Trophoblast cell (in vitro differentiated cells and primary cell): ENCODE data around the gene NXPE3.
A peak's percentile ranks its signal among the peaks of the same experiment; 100 is the strongest.
"Not testable (repeated sequence)": the region's sequence is repeated elsewhere in the genome, so short reads cannot be mapped to it uniquely, and the experiment has no call there.

ENCODE experiments used
- DNase-seq, 2 donors: peaks; one replicate each; pipeline ENCODE4 v3.0.0-alpha.2; 2016
- H2AFZ ChIP-seq: 2 replicates; pipeline ENCODE4 v1.6.1; 2013; ENCODE audit warnings: low read length, moderate library complexity, mild to moderate bottlenecking; ENCODE audit not compliant: insufficient read depth, poor library complexity
- H2AK5ac ChIP-seq: 2 replicates; pipeline ENCODE4 v1.6.1; 2013; ENCODE audit warnings: mild to moderate bottlenecking, low read length
- H2BK120ac ChIP-seq: 2 replicates; pipeline ENCODE4 v1.6.1; 2013; ENCODE audit warnings: low read length, mild to moderate bottlenecking, moderate library complexity; ENCODE audit not compliant: insufficient read depth, poor library complexity
- H2BK12ac ChIP-seq: 2 replicates; pipeline ENCODE4 v1.6.1; 2013; ENCODE audit warnings: mild to moderate bottlenecking, low read length, moderate library complexity
- H2BK5ac ChIP-seq: 2 replicates; pipeline ENCODE4 v1.6.1; 2013; ENCODE audit warnings: low read length, low read depth, moderate library complexity, mild to moderate bottlenecking; ENCODE audit not compliant: poor library complexity
- H3K14ac ChIP-seq: 2 replicates; pipeline ENCODE4 v1.6.1; 2013; ENCODE audit warnings: mild to moderate bottlenecking, low read length
- H3K18ac ChIP-seq: 2 replicates; pipeline ENCODE4 v1.6.1; 2013; ENCODE audit warnings: mild to moderate bottlenecking, low read length
- H3K23ac ChIP-seq: 2 replicates; pipeline ENCODE4 v1.6.1; 2013; ENCODE audit warnings: low read length
- H3K27ac ChIP-seq: 2 replicates; pipeline ENCODE4 v1.5.1; 2013; ENCODE audit warnings: low read depth, mild to moderate bottlenecking, inconsistent platforms, low read length, moderate library complexity
- H3K27me3 ChIP-seq: 2 replicates; pipeline ENCODE4 v1.6.1; 2013; ENCODE audit warnings: inconsistent platforms, mild to moderate bottlenecking, low read length, moderate library complexity; ENCODE audit not compliant: insufficient read depth
- H3K36me3 ChIP-seq, 2 experiments: 1 replicate in 1 of 2; 2 replicates in 1 of 2; pipeline ENCODE4 v1.6.1; 2013; ENCODE audit warnings: low read length in 2 of 2, mild to moderate bottlenecking in 2 of 2, moderate library complexity in 1 of 2; ENCODE audit not compliant: insufficient read depth in 2 of 2, control insufficient read depth in 1 of 2
- H3K4ac ChIP-seq: 2 replicates; pipeline ENCODE4 v1.6.1; 2013; ENCODE audit warnings: low read depth, mild to moderate bottlenecking, low read length, moderate library complexity
- H3K4me1 ChIP-seq, 2 experiments: 1 replicate in 1 of 2; 2 replicates in 1 of 2; pipeline ENCODE4 v1.6.1; 2013; ENCODE audit warnings: low read length in 2 of 2, mild to moderate bottlenecking in 2 of 2, moderate library complexity in 1 of 2; ENCODE audit not compliant: insufficient read depth in 2 of 2, control insufficient read depth in 1 of 2
- H3K4me2 ChIP-seq: 2 replicates; pipeline ENCODE4 v1.6.1; 2013; ENCODE audit warnings: inconsistent platforms, mild to moderate bottlenecking, low read length, moderate library complexity
- H3K4me3 ChIP-seq: 2 replicates; pipeline ENCODE4 v1.5.1; 2013; ENCODE audit warnings: mild to moderate bottlenecking, low read depth, low read length, inconsistent platforms
- H3K79me1 ChIP-seq: one replicate; pipeline ENCODE4 v1.6.1; 2013; ENCODE audit warnings: low read length
- H3K79me2 ChIP-seq: 2 replicates; pipeline ENCODE4 v1.6.1; 2013; ENCODE audit warnings: low read length, mild to moderate bottlenecking; ENCODE audit not compliant: control insufficient read depth, insufficient read depth, poor library complexity
- H3K9ac ChIP-seq: 2 replicates; pipeline ENCODE4 v1.6.1; 2013; ENCODE audit warnings: mild to moderate bottlenecking, low read length
- H3K9me3 ChIP-seq: 2 replicates; pipeline ENCODE4 v1.6.1; 2013; ENCODE audit warnings: low read depth, mild to moderate bottlenecking, control low read depth, inconsistent platforms, low read length; ENCODE audit not compliant: insufficient read depth
- H4K12ac ChIP-seq: 2 replicates; pipeline ENCODE4 v1.6.1; 2013; ENCODE audit warnings: low read depth, mild to moderate bottlenecking, low read length, moderate library complexity
- H4K8ac ChIP-seq: 2 replicates; pipeline ENCODE4 v1.6.1; 2013; ENCODE audit warnings: low read depth, mild to moderate bottlenecking, low read length, moderate library complexity
- H4K91ac ChIP-seq: one replicate; pipeline ENCODE4 v1.6.1; 2013; ENCODE audit warnings: low read depth, mild to moderate bottlenecking, low read length, moderate library complexity
- WGBS: extraction: QIAGEN DNeasy Blood & Tissue Kit; methylation state at CpG from one replicate; pipeline ENCODE4 v1.1.7; 2013; ENCODE audit warnings: missing lambda C conversion rate; ENCODE audit not compliant: insufficient read length, insufficient coverage; ENCODE audit errors: extremely low coverage; 5-methylcytosine and 5-hydroxymethylcytosine counted together

The NXPE3 gene

DNA sequence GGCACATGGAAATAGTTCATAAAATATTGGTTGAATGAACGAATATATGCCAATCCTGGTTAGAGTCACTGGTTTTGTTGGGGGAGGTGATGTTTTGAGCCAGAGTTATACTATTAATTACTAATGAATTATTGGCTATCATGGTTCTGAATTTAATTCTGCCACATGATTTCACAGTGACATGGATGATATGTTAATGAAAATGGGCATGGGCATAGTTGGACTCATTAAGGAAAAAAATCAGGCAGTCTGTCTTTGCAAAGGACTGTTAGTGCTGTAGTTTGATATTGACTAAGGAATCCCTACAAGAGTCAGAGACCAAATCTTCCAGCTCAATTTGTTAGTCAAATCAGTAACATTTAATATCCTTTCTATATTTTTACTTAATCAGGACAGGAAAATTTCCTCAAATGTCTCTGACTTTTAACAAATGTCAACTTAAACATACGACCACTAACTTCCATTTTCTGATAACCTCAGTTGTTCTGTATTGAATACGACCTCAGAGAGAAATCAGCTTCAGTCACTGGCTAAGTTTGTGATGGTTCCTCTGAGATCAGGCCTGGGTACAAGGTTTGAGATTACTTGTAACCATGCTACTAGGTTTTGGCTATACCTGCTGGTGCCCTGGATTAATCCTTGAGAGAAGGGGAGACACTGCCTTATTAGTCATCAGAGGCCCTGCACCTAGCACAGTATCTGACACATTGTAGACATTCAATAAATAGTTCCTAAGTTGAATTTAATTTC lies 83.6 kb downstream of the NXPE3 start:
- no CpG with 5 or more reads among the region's 3 CpGs for WGBS
- Histone ChIP-seq H3K4me2 (no peak overlapping the region), H3K27me3 (no peaks in the 10 kb centered on the region)

DNA sequence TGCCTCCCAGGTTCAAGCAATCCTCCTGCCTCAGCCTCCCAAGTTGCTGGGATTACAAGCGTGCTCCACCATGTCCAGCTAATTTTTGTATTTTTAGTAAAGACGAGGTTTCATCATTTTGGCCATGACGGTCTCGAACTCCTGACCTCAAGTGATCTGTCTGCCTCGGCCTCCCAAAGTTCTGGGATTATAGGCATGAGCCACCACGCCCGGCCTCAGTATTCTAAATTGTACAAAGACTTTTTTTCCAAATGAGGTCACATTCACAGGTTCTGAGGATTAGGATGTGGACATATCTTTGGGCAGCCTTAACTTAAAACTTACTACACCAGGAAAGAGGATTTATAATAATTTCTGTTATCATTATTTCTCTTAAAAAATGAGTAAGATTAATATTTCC lies 85.9 kb downstream of the NXPE3 start:
- not testable (repeated sequence) for H3K14ac ChIP-seq, H3K18ac ChIP-seq, H2AFZ ChIP-seq, H3K4me1 ChIP-seq, H4K8ac ChIP-seq, H4K12ac ChIP-seq, H3K36me3 ChIP-seq, H2AK5ac ChIP-seq, H3K27me3 ChIP-seq, H2BK5ac ChIP-seq, H4K91ac ChIP-seq, H3K23ac ChIP-seq, H3K4me3 ChIP-seq, H3K27ac ChIP-seq, H2BK12ac ChIP-seq, H2BK120ac ChIP-seq, H3K4me2 ChIP-seq, H3K79me1 ChIP-seq, H3K79me2 ChIP-seq, H3K9ac ChIP-seq, H3K4ac ChIP-seq, H3K9me3 ChIP-seq
- WGBS, result no CpG with 5 or more reads among the region's 7 CpGs
- DNase-seq, result peak in 1 of 2 donors; percentile 29

More for the DNA sequence above, 83.6 kb downstream of the NXPE3 start:
- Histone ChIP-seq H2BK120ac (no peak overlapping the region), H2AFZ (no peak overlapping the region), H4K91ac (no peak overlapping the region), H3K9me3 (no peaks in the 10 kb centered on the region), H3K36me3 (peaks cover 3 to 10% of the 10 kb centered on the region in 2 experiments), H2BK5ac (no peak overlapping the region), H3K9ac (no peak overlapping the region), H4K8ac (no peak overlapping the region), H3K23ac (no peak overlapping the region), H2BK12ac (no peak overlapping the region), H3K79me2 (no peaks in the 10 kb centered on the region), H3K14ac (no peak overlapping the region), H2AK5ac (no peak overlapping the region), H4K12ac (no peak overlapping the region), H3K4ac (no peak overlapping the region), H3K18ac (no peak overlapping the region), H3K4me1 (no peaks in the 10 kb centered on the region), H3K79me1 (no peaks in the 10 kb centered on the region), H3K27ac (no peak overlapping the region), H3K4me3 (no peak overlapping the region)
- peak; percentile 33 to 62 for DNase-seq

DNA sequence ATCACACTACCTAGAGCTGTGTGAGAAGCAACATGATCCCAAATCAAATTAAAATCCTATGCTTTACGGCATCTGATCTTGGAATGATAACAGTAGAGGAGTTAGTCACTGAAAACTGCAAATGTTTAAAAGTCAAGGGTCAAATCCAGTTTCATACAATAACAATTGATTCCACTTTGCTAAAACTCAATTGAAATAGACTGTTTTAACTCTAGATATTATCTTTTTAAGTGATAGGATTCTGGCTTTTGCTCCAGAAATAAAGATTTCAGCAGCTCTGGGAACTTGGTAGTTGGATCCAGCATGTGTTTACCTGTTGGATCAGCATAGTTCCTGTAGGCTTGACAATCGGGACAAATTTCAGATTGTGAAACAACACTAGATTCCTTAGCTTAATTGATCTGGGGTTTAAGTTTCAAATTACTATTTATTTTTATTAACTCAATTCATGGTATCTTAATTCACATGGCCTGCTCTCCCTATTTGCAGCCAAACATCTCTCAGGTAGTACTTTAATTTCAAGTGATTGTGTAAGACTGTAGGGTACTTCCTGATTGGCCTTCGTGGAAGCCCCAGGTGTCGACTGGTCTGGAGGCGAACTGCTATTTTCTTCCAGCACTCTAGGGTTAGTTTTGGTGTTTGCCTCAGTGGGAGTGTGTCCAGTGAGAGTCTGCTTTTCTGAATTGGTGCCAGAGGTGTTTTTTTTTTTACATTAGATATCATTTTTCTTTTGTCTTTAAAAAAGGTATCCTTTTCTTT lies 86.9 kb downstream of the NXPE3 start:
- H2AK5ac ChIP-seq, result no peak overlapping the region
- H3K27ac ChIP-seq, result no peak overlapping the region
- WGBS, result no CpG with 5 or more reads among the region's 5 CpGs
- no peak overlapping the region for H2BK120ac ChIP-seq
- no peaks in the 10 kb centered on the region for H3K4me1 ChIP-seq
- H4K91ac ChIP-seq, result no peak overlapping the region
- no peak overlapping the region for H3K18ac ChIP-seq
- peak in 1 of 2 donors; percentile 54 for DNase-seq
- H3K23ac ChIP-seq, result no peak overlapping the region
- no peak overlapping the region for H4K8ac ChIP-seq
- no peak overlapping the region for H3K4ac ChIP-seq
- H3K14ac ChIP-seq, result no peak overlapping the region
- H3K79me2 ChIP-seq, result no peaks in the 10 kb centered on the region
- no peak overlapping the region for H4K12ac ChIP-seq
- H2AFZ ChIP-seq, result no peak overlapping the region
- no peak overlapping the region for H3K4me3 ChIP-seq
- peaks cover 0 to 2% of the 10 kb centered on the region in 2 experiments for H3K36me3 ChIP-seq
- H3K4me2 ChIP-seq, result no peak overlapping the region
- no peaks in the 10 kb centered on the region for H3K79me1 ChIP-seq
- H3K9ac ChIP-seq, result no peak overlapping the region
- H3K27me3 ChIP-seq, result no peaks in the 10 kb centered on the region
- no peak overlapping the region for H2BK5ac ChIP-seq
- no peak overlapping the region for H2BK12ac ChIP-seq
- H3K9me3 ChIP-seq, result no peaks in the 10 kb centered on the region

DNA sequence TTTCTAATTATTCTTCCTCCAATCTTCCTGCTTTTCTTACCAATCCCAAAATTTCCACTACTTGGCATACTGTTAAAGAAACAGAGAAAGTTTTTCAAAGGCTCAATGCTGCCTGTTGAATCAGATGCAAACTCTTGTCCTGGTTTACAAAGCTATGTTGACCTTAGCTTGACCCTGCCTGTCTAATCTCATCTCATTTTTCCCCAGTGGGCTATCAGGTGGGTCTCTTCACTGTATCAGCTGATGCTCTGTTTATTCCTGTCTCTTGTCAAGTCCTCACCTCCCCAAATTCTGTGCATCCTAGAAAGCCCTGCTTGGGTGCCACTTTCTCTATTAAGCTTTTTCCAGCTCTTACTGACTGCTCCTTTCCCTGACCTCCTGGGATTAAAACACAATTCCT lies 88.5 kb downstream of the NXPE3 start:
- Histone ChIP-seq H3K9me3 (no peaks in the 10 kb centered on the region), H2BK120ac (no peak overlapping the region), H3K27me3 (no peaks in the 10 kb centered on the region), H3K14ac (no peak overlapping the region), H2BK5ac (no peak overlapping the region), H2BK12ac (no peak overlapping the region), H3K79me1 (no peaks in the 10 kb centered on the region), H3K27ac (no peak overlapping the region), H3K9ac (no peak overlapping the region), H3K4me3 (no peak overlapping the region), H4K91ac (no peak overlapping the region), H4K8ac (no peak overlapping the region), H3K4me1 (no peaks in the 10 kb centered on the region), H2AK5ac (no peak overlapping the region), H3K36me3 (no peaks in the 10 kb centered on the region), H3K79me2 (no peaks in the 10 kb centered on the region), H3K4me2 (no peak overlapping the region), H3K4ac (no peak overlapping the region), H4K12ac (no peak overlapping the region), H3K18ac (no peak overlapping the region), H2AFZ (no peak overlapping the region), H3K23ac (no peak overlapping the region)
- DNase-seq, result no peak
